Loucy (cell line): Measurements from ENCODE around the gene MBD5.

Experiments used
- CTCF ChIP-seq: fragments of 200-600 bp; sonication (generic); conservative IDR thresholded peaks from 2 replicates; pipeline ENCODE4 v1.5.1; 2014; ENCODE audit warnings: mild to moderate bottlenecking, antibody characterized with exemption, low read length
- EZH2phosphoT487 ChIP-seq: fragments of 200-600 bp; IDR thresholded peaks from 2 replicates; pipeline ENCODE4 v1.6.1; 2018; ENCODE audit warnings: antibody characterized with exemption, mild to moderate bottlenecking, moderate library complexity, borderline replicate concordance

GRCh38 chr2:148302526-148302925 lies 281.6 kb downstream of the MBD5 start:
- TF ChIP-seq CTCF: no peak
- no peak for TF ChIP-seq EZH2phosphoT487
